OCI-LY1 (cell line): Measurements from ENCODE around the gene CPXM2.

Source experiments
- H2AFZ ChIP-seq: fragments of 200-600 bp; sonication (generic), shearing (Covaris generic); 2 replicates; pipeline ENCODE4 v1.6.0; 2014; ENCODE audit warnings: antibody characterized with exemption, mild to moderate bottlenecking, low read length
- H3F3A ChIP-seq: fragments of 200-600 bp; sonication (generic), shearing (Covaris generic); 2 replicates; pipeline ENCODE4 v1.6.0; 2014; ENCODE audit warnings: mild to moderate bottlenecking, antibody characterized with exemption, low read length, moderate library complexity; ENCODE audit not compliant: insufficient read depth
- H3K27ac ChIP-seq: fragments of 200-600 bp; sonication (generic); 2 replicates; pipeline ENCODE4 v1.5.1; 2014; ENCODE audit warnings: low read length, mixed run types, mild to moderate bottlenecking, low read depth; ENCODE audit not compliant: poor library complexity, severe bottlenecking
- H3K27me3 ChIP-seq: fragments of 200-600 bp; sonication (generic); 2 replicates; pipeline ENCODE4 v1.6.0; 2014; ENCODE audit warnings: antibody characterized with exemption, mild to moderate bottlenecking, low read length, moderate library complexity; ENCODE audit not compliant: insufficient read depth
- H3K36me3 ChIP-seq: fragments of 200-600 bp; sonication (generic); 2 replicates; pipeline ENCODE4 v1.6.1; 2014; ENCODE audit warnings: mild to moderate bottlenecking, antibody characterized with exemption, low read length, moderate library complexity, mixed read lengths; ENCODE audit not compliant: insufficient read depth
- H3K4me1 ChIP-seq: fragments of 200-600 bp; sonication (generic); 2 replicates; pipeline ENCODE4 v1.5.1; 2014; ENCODE audit warnings: mild to moderate bottlenecking, low read length, moderate library complexity; ENCODE audit not compliant: insufficient read depth, severe bottlenecking
- H3K4me2 ChIP-seq: fragments of 200-600 bp; sonication (generic), shearing (Covaris generic); 2 replicates; pipeline ENCODE4 v1.6.1; 2014; ENCODE audit warnings: low read length
- H3K4me3 ChIP-seq: fragments of 200-600 bp; sonication (generic); 2 replicates; pipeline ENCODE4 v1.5.1; 2014; ENCODE audit warnings: low read length, low read depth, mild to moderate bottlenecking, mixed read lengths; ENCODE audit not compliant: poor library complexity, severe bottlenecking
- H3K79me2 ChIP-seq: fragments of 200-600 bp; shearing (Covaris generic); 2 replicates; pipeline ENCODE4 v1.6.1; 2016; ENCODE audit warnings: mixed run types, low read length, mixed read lengths; ENCODE audit not compliant: insufficient read depth
- H3K9ac ChIP-seq: fragments of 200-600 bp; sonication (generic), shearing (Covaris generic); 2 replicates; pipeline ENCODE4 v1.6.1; 2014; ENCODE audit warnings: mild to moderate bottlenecking, low read length, mixed read lengths
- H3K9me2 ChIP-seq: fragments of 200-600 bp; sonication (generic), shearing (Covaris generic); 2 replicates; pipeline ENCODE4 v1.6.1; 2014; ENCODE audit warnings: low read depth, mild to moderate bottlenecking, low read length, mixed read lengths
- H3K9me3 ChIP-seq: fragments of 200-600 bp; shearing (Covaris generic); 2 replicates; pipeline ENCODE4 v1.6.1; 2014; ENCODE audit warnings: low read length, mixed read lengths
- H4K20me1 ChIP-seq: fragments of 200-600 bp; sonication (generic), shearing (Covaris generic); 2 replicates; pipeline ENCODE4 v1.6.0; 2016; ENCODE audit warnings: mild to moderate bottlenecking, low read length; ENCODE audit not compliant: insufficient read depth
- EZH2 ChIP-seq: fragments of 200-600 bp; sonication (generic), shearing (Covaris generic); IDR thresholded peaks from 2 replicates; pipeline ENCODE4 v1.8.0; 2017; ENCODE audit warnings: borderline replicate concordance, mixed run types, mild to moderate bottlenecking, antibody characterized with exemption, low read length, moderate library complexity, mixed read lengths
- TF ChIP-seq, protein P1 (sequence below): fragments of 200-600 bp; sonication (generic), shearing (Covaris generic); IDR thresholded peaks from 2 replicates; pipeline ENCODE4 v1.5.1; 2017; ENCODE audit warnings: mild to moderate bottlenecking, antibody characterized with exemption, low read length, moderate library complexity, mixed read lengths

CPXM2 gene

DNA sequence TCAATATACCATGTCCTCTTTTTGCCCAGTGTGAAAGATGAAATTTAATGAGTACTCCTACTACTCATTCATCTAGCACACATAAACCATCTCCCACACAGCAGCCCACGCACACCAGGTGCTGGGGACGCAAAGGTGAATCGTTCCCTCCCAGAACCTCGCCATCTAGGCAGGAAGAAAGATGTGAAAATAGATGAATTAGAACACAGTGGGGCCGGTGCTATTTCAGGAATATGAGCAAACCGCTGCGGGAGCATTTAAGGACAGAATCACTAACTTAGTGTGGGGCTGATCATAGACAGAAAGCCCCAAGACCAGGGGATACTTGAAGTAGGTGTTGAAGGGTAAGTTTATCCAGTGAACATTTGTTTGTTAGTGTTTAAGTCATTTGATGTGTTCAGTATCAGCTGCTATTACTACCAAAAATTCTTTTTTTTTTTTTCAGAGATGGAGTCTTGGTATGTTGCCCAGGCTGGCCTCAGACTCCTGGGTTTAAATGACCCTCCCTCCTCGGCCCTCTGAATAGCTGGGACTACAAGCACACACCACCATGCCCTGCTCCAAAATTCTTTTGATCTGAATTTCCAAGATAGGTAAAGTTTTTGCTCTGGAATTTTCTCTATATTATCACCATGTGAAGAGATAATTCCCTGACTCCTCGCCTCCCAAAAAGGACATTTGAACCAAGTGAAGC lies 48.8 kb downstream of the CPXM2 start:
- Histone ChIP-seq H3K4me3 (no peak overlapping the region), H3K4me1 (no peaks in the 10 kb centered on the region), H3K36me3 (no peaks in the 10 kb centered on the region), H4K20me1 (no peaks in the 10 kb centered on the region), H3F3A (no peaks in the 10 kb centered on the region), H3K9me2 (no peaks in the 10 kb centered on the region), H3K9ac (no peak overlapping the region), H2AFZ (no peak overlapping the region), H3K4me2 (no peak overlapping the region), H3K9me3 (no peaks in the 10 kb centered on the region), H3K79me2 (no peaks in the 10 kb centered on the region), H3K27ac (no peak overlapping the region), H3K27me3 (no peaks in the 10 kb centered on the region)
- no peak for TF ChIP-seq EZH2
- TF ChIP-seq, protein P1, sequence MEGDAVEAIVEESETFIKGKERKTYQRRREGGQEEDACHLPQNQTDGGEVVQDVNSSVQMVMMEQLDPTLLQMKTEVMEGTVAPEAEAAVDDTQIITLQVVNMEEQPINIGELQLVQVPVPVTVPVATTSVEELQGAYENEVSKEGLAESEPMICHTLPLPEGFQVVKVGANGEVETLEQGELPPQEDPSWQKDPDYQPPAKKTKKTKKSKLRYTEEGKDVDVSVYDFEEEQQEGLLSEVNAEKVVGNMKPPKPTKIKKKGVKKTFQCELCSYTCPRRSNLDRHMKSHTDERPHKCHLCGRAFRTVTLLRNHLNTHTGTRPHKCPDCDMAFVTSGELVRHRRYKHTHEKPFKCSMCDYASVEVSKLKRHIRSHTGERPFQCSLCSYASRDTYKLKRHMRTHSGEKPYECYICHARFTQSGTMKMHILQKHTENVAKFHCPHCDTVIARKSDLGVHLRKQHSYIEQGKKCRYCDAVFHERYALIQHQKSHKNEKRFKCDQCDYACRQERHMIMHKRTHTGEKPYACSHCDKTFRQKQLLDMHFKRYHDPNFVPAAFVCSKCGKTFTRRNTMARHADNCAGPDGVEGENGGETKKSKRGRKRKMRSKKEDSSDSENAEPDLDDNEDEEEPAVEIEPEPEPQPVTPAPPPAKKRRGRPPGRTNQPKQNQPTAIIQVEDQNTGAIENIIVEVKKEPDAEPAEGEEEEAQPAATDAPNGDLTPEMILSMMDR: no peak

DNA sequence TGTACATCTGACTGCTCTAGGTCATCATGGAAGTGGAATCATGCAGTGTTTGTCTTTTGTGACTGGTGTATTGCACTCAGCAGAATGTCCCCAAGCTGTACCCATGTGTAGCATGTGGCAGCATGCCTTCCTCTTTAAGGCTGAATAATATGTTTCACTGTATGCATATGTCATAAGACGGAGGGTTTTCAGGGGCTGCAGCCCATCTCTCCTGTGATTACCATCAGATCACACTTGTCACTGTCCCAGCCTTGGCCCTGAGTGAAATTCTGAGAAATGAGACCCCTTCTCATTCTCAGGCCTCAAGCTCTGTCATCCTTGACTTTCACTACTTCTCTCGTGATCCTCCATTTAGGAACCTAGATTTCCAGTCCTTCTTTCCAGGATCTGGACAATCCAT lies 50.0 kb downstream of the CPXM2 start:
- Histone ChIP-seq H3K4me2 (no peak overlapping the region), H3K9me3 (no peaks in the 10 kb centered on the region), H3K36me3 (no peaks in the 10 kb centered on the region), H3K9me2 (no peaks in the 10 kb centered on the region), H3K79me2 (no peaks in the 10 kb centered on the region), H3K27ac (no peak overlapping the region), H3F3A (no peaks in the 10 kb centered on the region), H3K9ac (no peak overlapping the region), H3K4me3 (no peak overlapping the region), H2AFZ (no peak overlapping the region), H3K27me3 (no peaks in the 10 kb centered on the region), H4K20me1 (no peaks in the 10 kb centered on the region), H3K4me1 (no peaks in the 10 kb centered on the region)
- TF ChIP-seq EZH2: no peak
- TF ChIP-seq, protein P1: no peak

DNA sequence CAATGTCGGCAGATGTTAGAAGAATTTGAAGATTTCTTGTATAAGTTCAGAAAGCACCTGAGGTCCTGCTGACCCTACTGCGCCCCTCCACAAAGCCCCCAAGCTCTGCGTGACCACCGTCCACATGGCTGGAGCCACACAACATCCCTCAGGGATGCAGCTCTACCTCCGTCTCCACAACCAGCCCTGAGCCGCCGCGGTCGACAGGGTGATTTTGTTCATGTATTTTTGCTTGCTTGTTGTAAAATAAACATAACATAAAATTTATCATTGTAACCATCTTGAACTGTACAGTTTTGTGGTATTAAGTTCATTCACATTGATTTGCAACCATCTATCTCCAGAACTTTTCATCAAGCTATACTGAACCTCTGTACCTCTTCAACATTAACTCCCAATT lies 50.5 kb downstream of the CPXM2 start:
- no peaks in the 10 kb centered on the region for H4K20me1 ChIP-seq
- H3K4me1 ChIP-seq: no peaks in the 10 kb centered on the region
- TF ChIP-seq, protein P1: no peak
- TF ChIP-seq EZH2: no peak
- H3K4me2 ChIP-seq: no peak overlapping the region
- H3K27ac ChIP-seq: no peak overlapping the region
- H3K27me3 ChIP-seq: no peaks in the 10 kb centered on the region; the same call in 1 of the 2 replicates
- H2AFZ ChIP-seq: no peak overlapping the region
- no peak overlapping the region for H3K9ac ChIP-seq
- H3K9me3 ChIP-seq: no peaks in the 10 kb centered on the region
- H3K9me2 ChIP-seq: no peaks in the 10 kb centered on the region
- H3K36me3 ChIP-seq: no peaks in the 10 kb centered on the region
- no peaks in the 10 kb centered on the region for H3F3A ChIP-seq
- H3K4me3 ChIP-seq: no peak overlapping the region
- no peaks in the 10 kb centered on the region for H3K79me2 ChIP-seq
